SU-DHL-6 (cell line): ENCODE data around the gene SCAPER.

Experiments used
- EZH2phosphoT487 ChIP-seq: fragments of 200-600 bp; sonication (generic), shearing (Covaris generic); conservative IDR thresholded peaks from 2 replicates; pipeline ENCODE4 v1.6.1; 2018; ENCODE audit warnings: mild to moderate bottlenecking, antibody characterized with exemption, low read length, moderate library complexity, mixed read lengths
- TF ChIP-seq, protein P1 (sequence below): fragments of 200-600 bp; sonication (generic); IDR thresholded peaks from one replicate; pipeline ENCODE4 v1.5.1; 2017; ENCODE audit warnings: antibody characterized with exemption, mild to moderate bottlenecking, low read length, moderate library complexity; ENCODE audit not compliant: insufficient read depth, poor library complexity, severe bottlenecking

DNA sequence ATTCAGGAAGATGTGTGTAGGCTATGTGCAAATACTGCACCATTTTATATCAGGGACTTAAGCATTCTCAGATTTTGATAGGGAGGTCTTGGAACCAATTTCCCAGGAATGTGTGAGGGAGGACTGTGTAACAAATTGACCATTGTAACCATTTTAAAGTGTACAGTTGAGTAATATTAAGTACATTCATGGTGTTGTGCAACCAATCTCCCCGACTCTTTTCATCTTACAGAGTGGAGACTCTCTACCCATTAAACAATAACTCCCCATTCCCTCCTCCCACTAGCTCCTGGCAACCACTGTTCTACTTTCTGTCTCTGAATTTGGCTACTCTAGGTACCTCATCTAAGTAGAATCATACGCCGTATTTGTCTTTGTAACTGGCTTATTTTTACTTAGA is 31.5 kb upstream of the SCAPER start:
- TF ChIP-seq, protein P1, sequence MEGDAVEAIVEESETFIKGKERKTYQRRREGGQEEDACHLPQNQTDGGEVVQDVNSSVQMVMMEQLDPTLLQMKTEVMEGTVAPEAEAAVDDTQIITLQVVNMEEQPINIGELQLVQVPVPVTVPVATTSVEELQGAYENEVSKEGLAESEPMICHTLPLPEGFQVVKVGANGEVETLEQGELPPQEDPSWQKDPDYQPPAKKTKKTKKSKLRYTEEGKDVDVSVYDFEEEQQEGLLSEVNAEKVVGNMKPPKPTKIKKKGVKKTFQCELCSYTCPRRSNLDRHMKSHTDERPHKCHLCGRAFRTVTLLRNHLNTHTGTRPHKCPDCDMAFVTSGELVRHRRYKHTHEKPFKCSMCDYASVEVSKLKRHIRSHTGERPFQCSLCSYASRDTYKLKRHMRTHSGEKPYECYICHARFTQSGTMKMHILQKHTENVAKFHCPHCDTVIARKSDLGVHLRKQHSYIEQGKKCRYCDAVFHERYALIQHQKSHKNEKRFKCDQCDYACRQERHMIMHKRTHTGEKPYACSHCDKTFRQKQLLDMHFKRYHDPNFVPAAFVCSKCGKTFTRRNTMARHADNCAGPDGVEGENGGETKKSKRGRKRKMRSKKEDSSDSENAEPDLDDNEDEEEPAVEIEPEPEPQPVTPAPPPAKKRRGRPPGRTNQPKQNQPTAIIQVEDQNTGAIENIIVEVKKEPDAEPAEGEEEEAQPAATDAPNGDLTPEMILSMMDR, result no peak
- TF ChIP-seq EZH2phosphoT487, result no peak
